CD14-positive monocyte (primary cell): Measurements from ENCODE around the gene NAA10. TPM values are rescaled to one million over a fixed set of nuclear protein-coding genes. Genes with fewer than 3 reads are reported as not detected.
A peak's percentile ranks its signal among the peaks of the same experiment; 100 is the strongest.

ENCODE experiments used
- DNase-seq, 3 donors: peaks; one replicate each; pipeline ENCODE4 v3.0.0-alpha.2; 2011 to 2022
- H2AFZ ChIP-seq: 2 replicates; pipeline ENCODE4 v1.6.0; 2012; ENCODE audit warnings: mild to moderate bottlenecking, low read depth, low read length, inconsistent platforms; ENCODE audit not compliant: insufficient read depth, poor library complexity, severe bottlenecking
- H3K27ac ChIP-seq, 2 donors: 1 replicate in 1 of 2; 2 replicates in 1 of 2; pipeline ENCODE4 v1.5.1; 2012 to 2013; ENCODE audit warnings: low read length in 2 of 2, control low read depth in 1 of 2, inconsistent platforms in 1 of 2, low read depth in 1 of 2, mild to moderate bottlenecking in 1 of 2
- H3K27me3 ChIP-seq, 2 donors: one replicate each; pipeline versions ENCODE4 v1.6.0 to v1.6.1; 2011 to 2013; ENCODE audit warnings: low read length in 2 of 2; ENCODE audit not compliant: control insufficient read depth in 2 of 2, insufficient read depth in 2 of 2
- H3K36me3 ChIP-seq, 2 donors: replicated peaks in 1 of 2; 1 replicate in 1 of 2; 2 replicates in 1 of 2; pipeline versions ENCODE4 v1.5.1 to v1.6.1; 2012 to 2013; ENCODE audit warnings: low read length in 2 of 2, control low read depth in 1 of 2, inconsistent platforms in 1 of 2, mild to moderate bottlenecking in 1 of 2; ENCODE audit not compliant: insufficient read depth in 2 of 2, control insufficient read depth in 1 of 2
- H3K4me1 ChIP-seq, 2 donors: 1 replicate in 1 of 2; 2 replicates in 1 of 2; pipeline versions ENCODE4 v1.5.1 to v1.6.1; 2012 to 2013; ENCODE audit warnings: low read length in 2 of 2, control low read depth in 1 of 2, inconsistent platforms in 1 of 2, mild to moderate bottlenecking in 1 of 2, moderate library complexity in 1 of 2; ENCODE audit not compliant: insufficient read depth in 2 of 2, control insufficient read depth in 1 of 2
- H3K4me2 ChIP-seq: replicated peaks from 2 replicates; pipeline ENCODE3; 2012; ENCODE audit warnings: low read length, moderate library complexity, mild to moderate bottlenecking; ENCODE audit not compliant: poor library complexity, severe bottlenecking; ENCODE audit errors: extremely low read depth
- H3K4me3 ChIP-seq, 3 experiments: fragments of 200-600 bp in 1 of 3; sonication (generic) in 1 of 3; replicated peaks in 1 of 3; 1 replicate in 2 of 3; 2 replicates in 1 of 3; pipeline ENCODE4 v1.5.1; 2011 to 2013; ENCODE audit warnings: low read length in 3 of 3, mild to moderate bottlenecking in 3 of 3, control low read depth in 2 of 3, low read depth in 2 of 3, inconsistent platforms in 1 of 3, moderate library complexity in 1 of 3
- H3K79me2 ChIP-seq: 2 replicates; pipeline ENCODE4 v1.6.0; 2012; ENCODE audit warnings: mild to moderate bottlenecking, control low read depth, inconsistent platforms, low read length, moderate library complexity; ENCODE audit not compliant: insufficient read depth
- H3K9ac ChIP-seq: 2 replicates; pipeline ENCODE4 v1.6.0; 2017; ENCODE audit warnings: low read length, mild to moderate bottlenecking; ENCODE audit not compliant: insufficient read depth, poor library complexity, severe bottlenecking
- H3K9me3 ChIP-seq, 2 donors: replicated peaks in 1 of 2; 1 replicate in 1 of 2; 2 replicates in 1 of 2; pipeline versions ENCODE4 v1.5.1 to v1.6.1; 2012 to 2013; ENCODE audit warnings: low read length in 2 of 2, control low read depth in 1 of 2; ENCODE audit not compliant: control insufficient read depth in 1 of 2, insufficient read depth in 1 of 2
- H4K20me1 ChIP-seq: 2 replicates; pipeline ENCODE4 v1.6.0; 2012; ENCODE audit warnings: mild to moderate bottlenecking, low read length, control low read depth, moderate library complexity; ENCODE audit not compliant: insufficient read depth
- H3K27ac Mint-ChIP-seq, 7 donors: one replicate each; pipeline ENCODE4 v1.8.0; 2020; ENCODE audit warnings: mild to moderate bottlenecking in 7 of 7, mixed read lengths in 7 of 7, moderate library complexity in 6 of 7, inconsistent platforms in 2 of 7
- H3K27me3 Mint-ChIP-seq, 3 donors: one replicate each; pipeline ENCODE4 v1.8.0; 2021 to 2022; ENCODE audit warnings: low read depth in 3 of 3, mild to moderate bottlenecking in 3 of 3, mixed read lengths in 3 of 3, moderate library complexity in 3 of 3, inconsistent platforms in 1 of 3
- H3K36me3 Mint-ChIP-seq, 2 donors: one replicate each; pipeline ENCODE4 v1.8.0; 2020; ENCODE audit warnings: mixed read lengths in 2 of 2, inconsistent platforms in 1 of 2, mild to moderate bottlenecking in 1 of 2
- H3K4me1 Mint-ChIP-seq: one replicate; pipeline ENCODE4 v1.8.0; 2020; ENCODE audit warnings: mild to moderate bottlenecking, mixed read lengths
- H3K4me3 Mint-ChIP-seq, 2 donors: one replicate each; pipeline ENCODE4 v1.8.0; 2020; ENCODE audit warnings: mild to moderate bottlenecking in 2 of 2, mixed read lengths in 2 of 2, moderate library complexity in 1 of 2
- H3K9me3 Mint-ChIP-seq, 7 donors: one replicate each; pipeline ENCODE4 v1.8.0; 2020 to 2022; ENCODE audit warnings: mixed read lengths in 7 of 7, mild to moderate bottlenecking in 6 of 7, moderate library complexity in 6 of 7, inconsistent platforms in 2 of 7
- WGBS: methylation state at CpG from one replicate; pipeline ENCODE4 v1.1.5; 2013; ENCODE audit warnings: missing lambda C conversion rate; ENCODE audit not compliant: insufficient coverage; 5-methylcytosine and 5-hydroxymethylcytosine counted together
- intact Hi-C, 2 donors: fragments of 100-400 bp; cut with micrococcal nuclease; formaldehyde crosslinking; loops; one replicate each; pipeline versions ENCODE4 v1.15.0 to v1.15.1; 2023
- polyA plus RNA-seq, 3 donors: library from polyadenylated mRNA; depleted of rRNA in 1 of 3; unstranded in 2 of 3; stranded (reverse) in 1 of 3; fragments of 300-500 nt in 2 of 3; fragments of >200 nt in 1 of 3; fragmentation: Illumina TruSeq in 2 of 3; gene quantifications; 1 replicate in 2 of 3; 2 replicates in 1 of 3; pipeline ENCODE4 v1.2.3, GENCODE V29; 2012 to 2021
- TF ChIP-seq, protein P1 (sequence below): fragments of 200-600 bp; IDR thresholded peaks from one replicate; pipeline ENCODE4 v1.8.0; 2022; ENCODE audit warnings: antibody characterized with exemption, mild to moderate bottlenecking

NAA10 gene
- polyA plus RNA-seq, 3 donors: 46.7 to 109 (median 47.9) TPM

DNA sequence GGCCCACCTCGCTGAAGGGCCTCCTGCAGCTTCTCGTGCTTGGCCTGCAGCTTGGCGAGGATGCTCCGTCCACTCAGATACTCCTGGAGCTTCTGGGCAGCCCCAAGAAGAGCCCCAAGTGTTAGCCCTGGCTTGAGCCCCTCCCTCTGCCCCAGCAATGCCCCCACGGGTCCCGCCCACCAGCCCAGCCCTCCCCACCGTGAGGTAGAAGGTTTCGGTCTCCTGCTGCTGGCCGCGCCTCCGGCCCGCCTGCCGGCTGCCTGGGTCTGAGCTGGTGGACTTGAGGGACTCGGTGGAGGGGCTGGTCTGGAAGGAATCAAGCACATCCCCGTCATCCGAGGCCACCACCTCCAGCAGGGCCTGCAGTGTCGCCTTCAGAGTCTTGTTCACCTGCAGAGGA, 21.6 kb downstream of the NAA10 start:
- Histone ChIP-seq H3K4me2 (no peak overlapping the region), H3K4me3 (no peak overlapping the region), H3K4me1 (no peaks in the 10 kb centered on the region), H4K20me1 (peaks cover 93% of the 10 kb centered on the region), H3K27ac (no peak overlapping the region), H3K27me3 (no peaks in the 10 kb centered on the region), H3K36me3 (peaks cover 75 to 85% of the 10 kb centered on the region in 2 donors), H3K9me3 (no peaks in the 10 kb centered on the region), H2AFZ (no peak overlapping the region), H3K9ac (no peak overlapping the region), H3K79me2 (peaks cover 4% of the 10 kb centered on the region)
- WGBS: 91% methylated on average over 8 of the region's 17 CpGs
- TF ChIP-seq, protein P1, sequence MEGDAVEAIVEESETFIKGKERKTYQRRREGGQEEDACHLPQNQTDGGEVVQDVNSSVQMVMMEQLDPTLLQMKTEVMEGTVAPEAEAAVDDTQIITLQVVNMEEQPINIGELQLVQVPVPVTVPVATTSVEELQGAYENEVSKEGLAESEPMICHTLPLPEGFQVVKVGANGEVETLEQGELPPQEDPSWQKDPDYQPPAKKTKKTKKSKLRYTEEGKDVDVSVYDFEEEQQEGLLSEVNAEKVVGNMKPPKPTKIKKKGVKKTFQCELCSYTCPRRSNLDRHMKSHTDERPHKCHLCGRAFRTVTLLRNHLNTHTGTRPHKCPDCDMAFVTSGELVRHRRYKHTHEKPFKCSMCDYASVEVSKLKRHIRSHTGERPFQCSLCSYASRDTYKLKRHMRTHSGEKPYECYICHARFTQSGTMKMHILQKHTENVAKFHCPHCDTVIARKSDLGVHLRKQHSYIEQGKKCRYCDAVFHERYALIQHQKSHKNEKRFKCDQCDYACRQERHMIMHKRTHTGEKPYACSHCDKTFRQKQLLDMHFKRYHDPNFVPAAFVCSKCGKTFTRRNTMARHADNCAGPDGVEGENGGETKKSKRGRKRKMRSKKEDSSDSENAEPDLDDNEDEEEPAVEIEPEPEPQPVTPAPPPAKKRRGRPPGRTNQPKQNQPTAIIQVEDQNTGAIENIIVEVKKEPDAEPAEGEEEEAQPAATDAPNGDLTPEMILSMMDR: no peak
- no peak for DNase-seq
- Mint-ChIP-seq H3K9me3 (peaks cover 0 to 5% (median 0%) of the 10 kb centered on the region in 7 donors), H3K36me3 (peaks cover 37 to 81% of the 10 kb centered on the region in 2 donors), H3K4me3 (no peak overlapping the region), H3K27ac (no peak overlapping the region), H3K4me1 (no peaks in the 10 kb centered on the region), H3K27me3 (peaks cover 0 to 52% (median 0%) of the 10 kb centered on the region in 3 donors)
- intact Hi-C loops: no loop called here

DNA sequence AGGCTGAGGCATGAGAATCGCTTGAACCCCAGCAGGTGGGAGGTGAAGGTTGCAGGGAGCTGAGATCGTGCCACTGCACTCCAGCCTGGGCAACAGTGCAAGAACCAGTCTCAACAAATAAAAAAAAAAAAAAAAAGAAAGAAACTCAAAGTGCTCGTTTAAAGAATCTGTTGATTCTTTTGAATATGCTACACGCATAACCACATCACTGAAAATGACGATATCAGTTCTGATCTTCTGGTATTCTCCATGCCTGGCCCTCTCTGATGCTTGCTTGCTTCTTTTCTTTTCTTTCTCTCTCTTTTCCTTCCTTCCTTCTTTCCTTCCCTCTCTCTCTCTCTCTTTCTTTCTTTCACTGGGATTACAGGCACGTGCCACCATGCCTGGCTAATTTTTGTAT, 23.0 kb downstream of the NAA10 start:
- no peak overlapping the region for H3K4me2 ChIP-seq

More for the DNA sequence above, 23.0 kb downstream of the NAA10 start:
- Mint-ChIP-seq H3K4me3 (no peak overlapping the region), H3K4me1 (no peaks in the 10 kb centered on the region), H3K27me3 (peaks cover 0 to 50% (median 0%) of the 10 kb centered on the region in 3 donors), H3K27ac (peak overlapping the region in 2 of 7 donors; percentile 50 to 74), H3K36me3 (peaks cover 34 to 76% of the 10 kb centered on the region in 2 donors), H3K9me3 (peaks cover 0 to 9% (median 2%) of the 10 kb centered on the region in 7 donors)
- intact Hi-C loops: no loop called here
- Histone ChIP-seq H2AFZ (no peak overlapping the region), H3K79me2 (no peaks in the 10 kb centered on the region), H3K36me3 (peaks cover 77 to 79% of the 10 kb centered on the region in 2 donors), H3K4me1 (no peaks in the 10 kb centered on the region), H3K27me3 (no peaks in the 10 kb centered on the region), H3K9ac (no peak overlapping the region), H3K4me3 (no peak overlapping the region), H3K9me3 (no peaks in the 10 kb centered on the region), H3K27ac (no peak overlapping the region), H4K20me1 (peaks cover 95% of the 10 kb centered on the region)
- TF ChIP-seq, protein P1: no peak
- DNase-seq: no peak
- WGBS: 100% methylated on average over 2 of the region's 6 CpGs
